ENCODE results near the gene MEX3D. TPM values are rescaled to one million over a fixed set of nuclear protein-coding genes. Genes with fewer than 3 reads are reported as not detected.

The MEX3D gene
- total RNA-seq, 2 experiments from 2014 or later: 5.0 to 5.5 TPM

GRCh38 chr19:1528596-1529429 lies 39.3 kb downstream of the MEX3D start:
- intact Hi-C loops (cut with micrococcal nuclease): no loop called here
- no peak overlapping the region for H3K4me3 Mint-ChIP-seq
- H3K9me3 Mint-ChIP-seq: no peaks in the 10 kb centered on the region
- H3K27me3 Mint-ChIP-seq: peaks cover 25% of the 10 kb centered on the region
- ChIA-PET POLR2A (no interaction called here), CTCF (no interaction called here)
- H3K36me3 Mint-ChIP-seq (ENCODE audit: low read depth): no peaks in the 10 kb centered on the region
- H3K4me1 Mint-ChIP-seq (ENCODE audit: low read depth): peaks cover 6% of the 10 kb centered on the region
- no peak for DNase-seq
- no peak for TF ChIP-seq CTCF (IDR thresholded peaks at IDR 0.05)
- no peak overlapping the region for H3K27ac Mint-ChIP-seq
- ATAC-seq: no peak

- no peak for TF ChIP-seq CTCF (IDR thresholded peaks at IDR 0.05)
Measured at GRCh38 chr19:1527650-1528309, 40.3 kb downstream of the MEX3D start.

GRCh38 chr19:1526979-1527649 lies 41.0 kb downstream of the MEX3D start:
- no peaks in the 10 kb centered on the region for H3K36me3 Mint-ChIP-seq (ENCODE audit: low read depth)
- ChIA-PET POLR2A (no interaction called here), CTCF (no interaction called here)
- TF ChIP-seq CTCF (IDR thresholded peaks at IDR 0.05): no peak
- no peak for ATAC-seq
- no peak overlapping the region for H3K27ac Mint-ChIP-seq
- H3K4me1 Mint-ChIP-seq (ENCODE audit: low read depth): peaks cover 6% of the 10 kb centered on the region
- intact Hi-C loops (cut with micrococcal nuclease): no loop called here
- H3K27me3 Mint-ChIP-seq: peaks cover 30% of the 10 kb centered on the region
- no peak for DNase-seq
- no peak overlapping the region for H3K4me3 Mint-ChIP-seq
- H3K9me3 Mint-ChIP-seq: no peaks in the 10 kb centered on the region

More at GRCh38 chr19:1527650-1528309, 40.3 kb downstream of the MEX3D start:
- ATAC-seq (no peak), DNase-seq (no peak)
- Mint-ChIP-seq H3K27ac (no peak overlapping the region), H3K9me3 (no peaks in the 10 kb centered on the region), H3K4me1 (ENCODE audit: low read depth) (peaks cover 6% of the 10 kb centered on the region), H3K4me3 (no peak overlapping the region), H3K36me3 (ENCODE audit: low read depth) (no peaks in the 10 kb centered on the region), H3K27me3 (peaks cover 29% of the 10 kb centered on the region)
- POLR2A ChIA-PET: no interaction called here
- intact Hi-C loops (cut with micrococcal nuclease): no loop called here
- CTCF ChIA-PET: no interaction called here

- Mint-ChIP-seq H3K4me3 (no peak overlapping the region), H3K27ac (no peak overlapping the region), H3K27me3 (peaks cover 31% of the 10 kb centered on the region), H3K9me3 (no peaks in the 10 kb centered on the region), H3K36me3 (ENCODE audit: low read depth) (no peaks in the 10 kb centered on the region), H3K4me1 (ENCODE audit: low read depth) (peaks cover 6% of the 10 kb centered on the region)
- DNase-seq: no peak
- ChIA-PET POLR2A (no interaction called here), CTCF (no interaction called here)
- TF ChIP-seq CTCF (IDR thresholded peaks at IDR 0.05): no peak
- ATAC-seq: no peak
- intact Hi-C loops (cut with micrococcal nuclease): no loop called here
Measured at GRCh38 chr19:1526066-1526778, 41.9 kb downstream of the MEX3D start.
